ENCODE results near the gene ZBTB18. TPM values are rescaled to one million over a fixed set of nuclear protein-coding genes. Genes with fewer than 3 reads are reported as not detected.

ZBTB18 gene
- polyA plus RNA-seq, 1 donor from 2014 or later = 30.6 TPM

DNA sequence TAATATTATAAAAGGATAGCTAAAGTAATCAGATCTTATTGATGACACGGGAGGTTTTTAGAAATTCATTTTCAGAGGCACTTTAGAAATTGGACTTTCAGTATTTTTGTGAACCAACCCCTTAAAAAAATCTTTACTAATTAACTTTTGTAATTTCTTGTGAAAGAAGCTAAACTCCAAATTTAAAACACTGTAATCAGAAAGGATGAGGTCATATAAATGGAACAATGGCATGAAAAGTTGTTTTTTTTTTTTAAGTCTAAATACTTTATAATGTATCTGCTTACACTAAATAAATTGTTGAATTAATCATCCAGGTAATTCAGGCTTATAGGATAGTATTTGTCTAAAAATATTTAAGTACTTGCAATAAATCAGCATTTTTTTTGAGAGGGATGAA, 9.0 kb downstream of the ZBTB18 start:
- Histone ChIP-seq H4K20me1 (ENCODE audit: insufficient read depth) (no peaks in the 10 kb centered on the region), H3K27ac (ENCODE audit: low read length) (no peak overlapping the region), H3K79me2 (replicated peaks; ENCODE audit: insufficient read depth, low read length) (peaks cover 25% of the 10 kb centered on the region), H3F3A (ENCODE audit: insufficient read depth, low read length, poor library complexity, severe bottlenecking) (no peaks in the 10 kb centered on the region), H3K4me3 (ENCODE audit: low read length) (no peak overlapping the region), H3K9me2 (ENCODE audit: insufficient read depth, low read length) (no peaks in the 10 kb centered on the region), H3K4me2 (ENCODE audit: low read length) (no peak overlapping the region), H3K9me3 (ENCODE audit: low read length) (no peaks in the 10 kb centered on the region), H3K9ac (ENCODE audit: low read length) (no peak overlapping the region), H3K27me3 (ENCODE audit: insufficient read depth, low read depth, low read length) (no peaks in the 10 kb centered on the region), H3K36me3 (ENCODE audit: insufficient read depth, low read length) (no peaks in the 10 kb centered on the region), H2AFZ (ENCODE audit: low read depth, low read length) (no peak overlapping the region)
- TF ChIP-seq SMC3 (conservative IDR thresholded peaks at IDR 0.05; ENCODE audit: poor library complexity) = no peak
- TF ChIP-seq EP300 (conservative IDR thresholded peaks at IDR 0.05; ENCODE audit: poor library complexity, severe bottlenecking) = no peak
- no peak for TF ChIP-seq EZH2 (IDR thresholded peaks at IDR 0.05; ENCODE audit: borderline replicate concordance, insufficient read depth, low read length, poor library complexity, severe bottlenecking)
- no peak for TF ChIP-seq RAD21 (conservative IDR thresholded peaks at IDR 0.05)
- no peak for TF ChIP-seq POLR2AphosphoS5 (IDR thresholded peaks at IDR 0.05)
- TF ChIP-seq, protein P1, sequence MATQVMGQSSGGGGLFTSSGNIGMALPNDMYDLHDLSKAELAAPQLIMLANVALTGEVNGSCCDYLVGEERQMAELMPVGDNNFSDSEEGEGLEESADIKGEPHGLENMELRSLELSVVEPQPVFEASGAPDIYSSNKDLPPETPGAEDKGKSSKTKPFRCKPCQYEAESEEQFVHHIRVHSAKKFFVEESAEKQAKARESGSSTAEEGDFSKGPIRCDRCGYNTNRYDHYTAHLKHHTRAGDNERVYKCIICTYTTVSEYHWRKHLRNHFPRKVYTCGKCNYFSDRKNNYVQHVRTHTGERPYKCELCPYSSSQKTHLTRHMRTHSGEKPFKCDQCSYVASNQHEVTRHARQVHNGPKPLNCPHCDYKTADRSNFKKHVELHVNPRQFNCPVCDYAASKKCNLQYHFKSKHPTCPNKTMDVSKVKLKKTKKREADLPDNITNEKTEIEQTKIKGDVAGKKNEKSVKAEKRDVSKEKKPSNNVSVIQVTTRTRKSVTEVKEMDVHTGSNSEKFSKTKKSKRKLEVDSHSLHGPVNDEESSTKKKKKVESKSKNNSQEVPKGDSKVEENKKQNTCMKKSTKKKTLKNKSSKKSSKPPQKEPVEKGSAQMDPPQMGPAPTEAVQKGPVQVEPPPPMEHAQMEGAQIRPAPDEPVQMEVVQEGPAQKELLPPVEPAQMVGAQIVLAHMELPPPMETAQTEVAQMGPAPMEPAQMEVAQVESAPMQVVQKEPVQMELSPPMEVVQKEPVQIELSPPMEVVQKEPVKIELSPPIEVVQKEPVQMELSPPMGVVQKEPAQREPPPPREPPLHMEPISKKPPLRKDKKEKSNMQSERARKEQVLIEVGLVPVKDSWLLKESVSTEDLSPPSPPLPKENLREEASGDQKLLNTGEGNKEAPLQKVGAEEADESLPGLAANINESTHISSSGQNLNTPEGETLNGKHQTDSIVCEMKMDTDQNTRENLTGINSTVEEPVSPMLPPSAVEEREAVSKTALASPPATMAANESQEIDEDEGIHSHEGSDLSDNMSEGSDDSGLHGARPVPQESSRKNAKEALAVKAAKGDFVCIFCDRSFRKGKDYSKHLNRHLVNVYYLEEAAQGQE (IDR thresholded peaks at IDR 0.05; ENCODE audit: borderline replicate concordance) = no peak
- no peak for TF ChIP-seq TAF1 (IDR thresholded peaks at IDR 0.05; ENCODE audit: low read depth)
- TF ChIP-seq, protein P2, sequence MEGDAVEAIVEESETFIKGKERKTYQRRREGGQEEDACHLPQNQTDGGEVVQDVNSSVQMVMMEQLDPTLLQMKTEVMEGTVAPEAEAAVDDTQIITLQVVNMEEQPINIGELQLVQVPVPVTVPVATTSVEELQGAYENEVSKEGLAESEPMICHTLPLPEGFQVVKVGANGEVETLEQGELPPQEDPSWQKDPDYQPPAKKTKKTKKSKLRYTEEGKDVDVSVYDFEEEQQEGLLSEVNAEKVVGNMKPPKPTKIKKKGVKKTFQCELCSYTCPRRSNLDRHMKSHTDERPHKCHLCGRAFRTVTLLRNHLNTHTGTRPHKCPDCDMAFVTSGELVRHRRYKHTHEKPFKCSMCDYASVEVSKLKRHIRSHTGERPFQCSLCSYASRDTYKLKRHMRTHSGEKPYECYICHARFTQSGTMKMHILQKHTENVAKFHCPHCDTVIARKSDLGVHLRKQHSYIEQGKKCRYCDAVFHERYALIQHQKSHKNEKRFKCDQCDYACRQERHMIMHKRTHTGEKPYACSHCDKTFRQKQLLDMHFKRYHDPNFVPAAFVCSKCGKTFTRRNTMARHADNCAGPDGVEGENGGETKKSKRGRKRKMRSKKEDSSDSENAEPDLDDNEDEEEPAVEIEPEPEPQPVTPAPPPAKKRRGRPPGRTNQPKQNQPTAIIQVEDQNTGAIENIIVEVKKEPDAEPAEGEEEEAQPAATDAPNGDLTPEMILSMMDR (IDR thresholded peaks at IDR 0.05; ENCODE audit: poor library complexity, severe bottlenecking) = no peak
- no peak for TF ChIP-seq MXI1 (conservative IDR thresholded peaks at IDR 0.05; ENCODE audit: poor library complexity, severe bottlenecking)

DNA sequence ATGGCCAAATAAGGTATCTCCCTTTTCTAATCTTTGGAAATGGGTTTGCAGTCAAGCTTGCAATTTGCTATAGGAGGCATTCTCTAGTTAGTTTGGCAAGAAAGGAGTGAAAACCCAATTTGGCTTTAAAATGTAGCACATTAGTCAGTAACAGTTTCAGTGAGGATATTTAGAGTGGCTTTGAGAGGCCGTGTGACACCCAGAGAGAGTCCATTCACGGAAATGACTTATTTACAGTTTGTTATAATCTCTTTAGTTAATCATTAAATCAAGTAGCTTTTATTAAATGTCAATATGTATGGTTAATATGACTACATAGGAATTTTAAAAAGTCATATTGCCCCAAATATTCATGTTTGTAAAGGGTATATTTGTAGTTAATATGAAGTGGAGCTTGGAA, 9.6 kb downstream of the ZBTB18 start:
- Histone ChIP-seq H3K4me2 (ENCODE audit: low read length) (no peak overlapping the region), H3F3A (ENCODE audit: insufficient read depth, low read length, poor library complexity, severe bottlenecking) (no peaks in the 10 kb centered on the region), H3K27ac (ENCODE audit: low read length) (no peak overlapping the region), H4K20me1 (ENCODE audit: insufficient read depth) (no peaks in the 10 kb centered on the region), H3K9ac (ENCODE audit: low read length) (no peak overlapping the region), H3K36me3 (ENCODE audit: insufficient read depth, low read length) (no peaks in the 10 kb centered on the region), H3K9me2 (ENCODE audit: insufficient read depth, low read length) (no peaks in the 10 kb centered on the region), H3K9me3 (ENCODE audit: low read length) (no peaks in the 10 kb centered on the region), H3K79me2 (replicated peaks; ENCODE audit: insufficient read depth, low read length) (peaks cover 20% of the 10 kb centered on the region), H2AFZ (ENCODE audit: low read depth, low read length) (no peak overlapping the region), H3K27me3 (ENCODE audit: insufficient read depth, low read depth, low read length) (no peaks in the 10 kb centered on the region), H3K4me3 (ENCODE audit: low read length) (no peak overlapping the region)
- TF ChIP-seq RAD21 (conservative IDR thresholded peaks at IDR 0.05) (no peak), POLR2AphosphoS5 (IDR thresholded peaks at IDR 0.05) (no peak), SMC3 (conservative IDR thresholded peaks at IDR 0.05; ENCODE audit: poor library complexity) (no peak), TAF1 (IDR thresholded peaks at IDR 0.05; ENCODE audit: low read depth) (no peak), EP300 (conservative IDR thresholded peaks at IDR 0.05; ENCODE audit: poor library complexity, severe bottlenecking) (no peak), EZH2 (IDR thresholded peaks at IDR 0.05; ENCODE audit: borderline replicate concordance, insufficient read depth, low read length, poor library complexity, severe bottlenecking) (no peak), MXI1 (conservative IDR thresholded peaks at IDR 0.05; ENCODE audit: poor library complexity, severe bottlenecking) (no peak)
- TF ChIP-seq, protein P2 (IDR thresholded peaks at IDR 0.05; ENCODE audit: poor library complexity, severe bottlenecking) = no peak
- TF ChIP-seq, protein P1 (IDR thresholded peaks at IDR 0.05; ENCODE audit: borderline replicate concordance) = no peak
